NCI-H187 (cell line): Measurements from ENCODE around the gene PXYLP1.

Experiments used
- DNase-seq, 2 experiments: peaks; one replicate each; lab custom pipeline; 2025; lab: John Stamatoyannopoulos, UW

The PXYLP1 gene

DNA sequence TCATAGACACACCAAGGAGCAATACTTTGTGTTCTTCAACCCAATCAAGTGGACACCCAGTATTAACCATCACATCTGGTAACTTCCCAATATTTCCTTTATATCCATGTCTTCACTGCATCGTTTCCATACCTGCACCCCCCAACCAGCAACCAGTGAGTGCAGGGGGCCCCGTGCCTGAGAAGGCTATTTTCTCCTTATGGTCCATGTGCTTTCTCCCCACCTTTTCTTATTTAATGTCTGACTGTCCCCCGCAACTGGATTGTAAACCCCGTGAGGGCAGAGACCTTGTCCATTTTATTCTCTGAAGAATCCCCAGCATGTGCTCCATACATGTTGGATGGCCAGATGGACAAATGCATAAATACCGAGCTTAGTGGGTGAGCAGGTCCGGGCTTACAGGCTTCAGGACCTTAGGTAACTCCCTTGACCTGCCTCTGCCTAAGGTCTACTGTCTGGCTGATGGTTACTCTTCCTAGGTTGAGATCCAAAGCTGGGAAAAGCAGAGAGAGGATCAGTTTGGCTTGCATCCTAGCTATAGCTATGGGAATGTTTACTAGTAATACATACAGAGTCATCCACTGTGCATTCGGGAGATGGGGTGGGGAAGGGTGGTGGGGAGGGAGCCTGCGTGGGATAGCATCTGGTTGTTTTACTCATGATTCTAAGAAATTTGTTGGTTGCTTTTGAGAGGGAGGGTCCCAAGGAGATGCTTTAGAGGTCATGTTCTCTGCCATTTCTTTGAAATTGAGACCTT is 41.5 kb downstream of the PXYLP1 start:
- no peak for DNase-seq

GRCh38 chr3:141273700-141274410 is 42.2 kb downstream of the PXYLP1 start:
- DNase-seq: no peak

DNA sequence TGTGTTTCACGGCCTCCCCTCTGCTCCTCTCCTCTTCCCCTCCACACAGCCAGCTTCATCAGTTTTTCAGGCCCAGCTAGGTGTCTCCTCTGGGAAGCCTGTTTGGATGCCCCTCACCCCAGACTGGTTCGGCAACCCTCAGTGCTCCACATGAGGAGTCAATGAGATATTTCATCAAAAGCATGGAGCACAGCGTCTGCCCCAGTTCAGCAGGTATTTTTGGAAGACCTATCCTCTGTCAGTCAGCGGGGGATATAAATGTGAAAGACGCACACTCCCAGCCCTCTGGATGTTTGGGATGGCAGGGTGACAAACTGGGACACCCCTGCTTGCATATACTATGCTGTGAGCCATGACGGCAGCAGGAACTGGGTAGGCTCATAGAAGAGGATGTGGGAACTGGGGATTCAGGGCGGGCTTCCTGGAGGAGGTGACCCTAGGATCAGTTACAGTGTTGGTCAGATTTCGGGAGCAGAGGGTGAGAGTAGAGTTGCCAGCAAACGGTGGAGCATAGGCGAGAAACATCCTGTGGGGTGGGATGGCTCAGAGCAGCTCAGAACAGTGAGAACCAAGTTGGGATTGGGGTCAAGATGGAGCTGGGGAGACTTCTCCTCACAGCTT is 42.9 kb downstream of the PXYLP1 start:
- no peak for DNase-seq

DNA sequence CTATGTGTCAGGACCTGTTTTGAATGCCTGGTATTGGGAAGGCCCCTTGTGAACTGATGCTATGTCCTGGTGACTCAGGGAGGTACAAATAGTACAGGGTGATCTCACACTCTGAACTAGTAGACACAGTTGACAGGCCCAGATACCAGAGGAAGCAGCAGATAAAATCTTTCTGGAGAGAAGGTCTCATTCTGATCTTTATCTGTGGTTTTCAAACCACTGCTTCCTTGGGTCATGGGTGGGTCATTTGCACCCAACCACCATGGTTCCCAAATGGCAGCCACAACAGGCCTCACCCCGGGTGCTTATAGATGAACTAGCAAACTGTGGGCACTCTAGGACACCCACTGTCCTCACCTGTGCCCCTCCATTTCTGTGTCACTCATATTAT is 43.4 kb downstream of the PXYLP1 start:
- no peak for DNase-seq

GRCh38 chr3:141275511-141275910 is 43.9 kb downstream of the PXYLP1 start:
- DNase-seq: no peak

DNA sequence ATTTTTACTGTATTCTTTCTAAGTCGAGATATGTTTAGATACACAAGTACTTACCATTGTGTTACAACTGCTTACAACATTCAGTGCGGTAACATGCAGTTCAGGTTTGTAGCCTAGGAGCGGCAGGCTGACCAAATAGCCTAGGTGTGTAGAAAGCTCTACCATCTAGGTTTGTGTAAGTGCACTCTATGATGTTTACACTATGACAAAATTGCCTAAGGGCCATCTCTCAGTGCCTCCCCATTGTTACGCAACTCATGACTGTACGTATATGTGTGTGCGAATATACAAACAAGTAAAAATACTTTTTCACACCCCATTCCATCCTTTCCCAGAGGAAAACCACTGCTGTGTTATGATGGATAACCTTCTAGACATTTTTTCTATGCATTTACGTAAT is 44.3 kb downstream of the PXYLP1 start:
- no peak for DNase-seq

GRCh38 chr3:141276398-141276797 is 44.8 kb downstream of the PXYLP1 start:
- DNase-seq: no peak

DNA sequence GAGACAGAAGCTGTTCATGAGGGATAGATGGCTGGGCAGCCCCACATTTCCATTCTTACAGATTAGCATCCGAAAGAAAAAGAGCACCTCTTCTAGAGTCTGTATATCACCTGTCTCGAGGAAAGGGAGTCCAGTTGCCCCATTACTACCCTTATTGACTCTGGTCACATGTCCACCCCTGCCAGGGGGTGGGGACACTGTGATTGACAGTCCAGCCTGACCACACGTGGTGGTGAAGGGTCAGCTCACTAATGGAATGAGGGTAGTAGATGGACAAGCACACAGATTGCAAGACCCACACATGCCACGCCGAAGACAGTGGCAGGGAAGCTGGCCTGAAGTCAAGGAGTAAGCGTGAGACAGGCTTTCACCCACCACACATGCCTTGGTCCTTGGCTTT is 45.8 kb downstream of the PXYLP1 start:
- no peak for DNase-seq

DNA sequence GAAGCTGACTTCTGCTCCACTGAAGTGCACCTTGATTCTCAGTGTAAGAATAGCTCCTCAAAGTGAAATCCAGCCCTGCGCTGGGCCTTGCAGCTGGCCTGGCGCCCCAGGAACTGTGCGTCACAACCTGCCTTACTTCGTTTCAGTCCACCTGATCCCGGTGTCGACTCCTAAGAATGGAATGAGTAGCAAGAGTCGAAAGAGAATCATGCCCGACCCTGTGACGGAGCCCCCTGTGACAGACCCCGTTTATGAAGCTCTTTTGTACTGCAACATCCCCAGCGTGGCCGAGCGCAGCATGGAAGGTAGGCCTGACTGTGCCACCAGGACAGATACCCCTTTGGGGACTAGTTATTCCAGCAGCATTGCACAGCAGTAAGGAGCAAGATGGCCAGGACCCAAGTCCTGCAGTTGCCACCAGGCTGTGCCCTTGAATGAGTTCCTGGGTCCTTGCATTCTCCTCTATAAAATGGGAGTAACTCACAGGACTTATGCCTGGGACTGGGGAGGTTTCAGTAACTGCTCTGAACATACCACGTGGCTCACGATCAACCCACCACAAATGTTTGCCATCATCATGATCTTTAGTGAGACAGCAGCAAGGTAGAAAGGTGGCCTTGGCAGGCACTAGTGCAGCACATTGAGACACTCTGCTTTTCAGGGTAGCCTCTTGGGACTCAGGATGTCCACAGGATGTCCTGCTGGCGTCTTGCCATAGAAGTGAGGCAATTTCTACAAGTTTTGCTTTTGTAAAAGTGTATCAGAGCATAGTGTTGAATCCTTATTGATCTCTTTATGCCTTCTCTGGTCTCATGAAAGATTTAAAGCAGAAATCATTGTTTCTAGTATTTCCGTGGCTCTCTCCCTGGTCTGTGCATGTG is 46.8 kb downstream of the PXYLP1 start:
- DNase-seq: no peak

DNA sequence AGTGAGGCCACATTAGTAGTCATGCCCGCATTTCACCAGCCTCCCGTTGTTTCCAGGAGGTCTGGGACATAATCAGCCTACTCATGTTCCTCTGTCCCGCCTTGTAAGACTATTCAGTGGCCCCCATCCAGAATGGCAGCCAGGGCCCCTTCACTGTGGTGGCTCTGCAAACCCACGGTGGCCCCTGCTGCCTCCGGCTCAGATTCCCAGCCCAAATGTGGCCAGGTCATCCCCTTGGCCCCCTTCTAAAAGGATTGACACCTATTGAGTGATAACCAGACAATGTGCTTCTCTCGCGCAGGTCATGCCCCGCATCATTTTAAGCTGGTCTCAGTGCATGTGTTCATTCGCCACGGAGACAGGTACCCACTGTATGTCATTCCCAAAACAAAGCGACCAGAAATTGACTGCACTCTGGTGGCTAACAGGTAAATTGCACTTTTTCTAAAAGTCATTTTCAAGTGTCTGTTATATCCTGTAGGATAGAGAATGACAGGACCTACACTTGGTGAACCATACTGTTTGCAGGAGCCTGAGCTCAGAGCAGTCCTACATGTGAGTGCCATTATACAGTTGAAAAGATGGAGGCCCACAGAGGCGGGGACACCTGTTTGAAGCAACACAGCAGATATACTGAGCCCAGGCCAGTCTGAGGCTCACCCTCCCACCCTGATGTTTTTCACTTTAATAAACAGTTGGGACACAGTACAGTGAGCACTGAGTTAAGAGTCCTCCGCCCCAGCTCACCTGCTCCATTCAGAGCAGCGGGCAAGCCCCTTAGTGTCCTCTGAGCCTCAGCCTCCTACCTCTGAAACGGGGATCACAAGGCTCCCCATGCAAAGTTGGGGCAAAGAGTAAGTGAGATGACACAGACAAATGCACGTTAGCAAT is 47.7 kb downstream of the PXYLP1 start:
- no peak for DNase-seq

- no peak for DNase-seq
These were observed 48.5 kb downstream of the PXYLP1 start for GRCh38 chr3:141280086-141280485.

GRCh38 chr3:141280690-141281089 is 49.1 kb downstream of the PXYLP1 start:
- DNase-seq: no peak

- no peak for DNase-seq
These were observed 53.9 kb downstream of the PXYLP1 start for GRCh38 chr3:141285570-141285969.

- DNase-seq: no peak
These were observed 55.2 kb downstream of the PXYLP1 start for GRCh38 chr3:141286856-141287255.

DNA sequence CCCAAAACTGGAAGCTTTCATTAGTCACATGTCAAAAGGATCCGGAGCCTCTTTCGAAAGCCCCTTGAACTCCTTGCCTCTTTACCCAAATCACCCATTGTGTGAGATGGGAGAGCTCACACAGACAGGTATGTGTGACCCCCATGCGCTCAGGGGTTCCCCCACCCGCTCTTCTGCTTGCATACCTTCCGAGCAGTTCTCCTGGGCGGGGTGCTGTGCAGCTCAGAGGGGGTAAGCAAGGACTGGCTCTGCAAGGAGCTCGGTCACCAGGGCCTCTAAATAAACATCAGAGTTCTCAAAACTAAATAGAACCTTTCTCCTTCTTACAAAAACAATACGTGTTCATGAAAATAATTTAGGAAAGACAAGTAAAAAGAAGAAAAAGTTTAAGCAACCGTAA is 55.7 kb downstream of the PXYLP1 start:
- no peak for DNase-seq

DNA sequence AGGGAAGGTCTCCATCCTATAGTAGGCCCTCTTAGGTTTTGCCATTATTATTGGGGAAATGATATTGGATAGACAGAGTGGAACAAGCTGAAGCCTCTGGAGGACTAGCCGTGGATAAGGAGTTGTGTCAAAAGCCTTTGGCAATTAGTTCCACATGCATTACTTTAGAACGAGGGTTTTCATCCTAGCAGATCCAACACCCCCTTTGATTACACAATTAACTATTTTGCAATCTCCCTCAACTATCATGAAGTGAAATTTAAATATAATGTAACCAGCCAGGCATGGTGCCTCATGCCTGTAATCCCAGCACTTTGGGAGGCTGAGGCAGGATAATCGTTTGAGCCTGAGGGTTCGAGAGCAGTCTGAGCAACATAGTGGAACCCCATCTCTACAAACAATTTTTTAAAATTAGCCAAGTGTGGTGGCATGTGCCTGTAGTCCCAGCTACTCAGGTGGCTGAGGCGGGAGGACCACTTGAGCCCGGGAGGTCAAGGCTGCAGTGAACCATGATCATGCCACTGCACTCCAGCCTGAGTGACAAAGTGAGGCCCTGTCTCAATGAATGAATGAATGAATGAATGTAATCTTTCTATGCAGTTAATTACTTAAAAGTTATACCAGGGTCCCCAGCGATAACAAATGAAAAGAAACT is 56.8 kb downstream of the PXYLP1 start:
- DNase-seq: no peak

DNA sequence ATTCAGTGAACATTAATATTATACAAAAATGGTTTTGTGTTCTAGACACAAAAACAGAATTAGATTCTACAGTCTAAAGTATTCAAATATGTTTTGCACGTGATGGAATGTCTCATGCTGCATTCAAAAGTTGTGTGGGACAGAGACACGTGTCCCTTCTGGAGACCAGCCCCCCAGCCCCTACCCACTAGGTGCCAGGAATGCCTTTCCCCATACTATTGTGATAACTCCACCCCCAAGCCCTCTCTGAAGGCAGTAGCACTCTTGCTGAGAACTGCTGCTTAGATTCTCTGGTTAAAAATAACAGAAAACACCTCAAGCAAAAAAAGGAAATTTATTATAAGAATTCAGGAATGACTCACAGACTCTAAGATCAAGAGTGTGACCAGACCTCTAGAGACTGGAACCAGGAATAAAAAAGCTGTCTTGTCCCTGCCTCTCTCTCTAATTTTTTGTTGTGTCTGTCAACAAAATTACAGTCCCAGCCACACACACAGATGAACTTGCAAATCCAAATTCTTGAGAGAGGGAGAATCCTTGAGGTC is 57.7 kb downstream of the PXYLP1 start:
- DNase-seq: no peak

- no peak for DNase-seq
These were observed 60.1 kb downstream of the PXYLP1 start for GRCh38 chr3:141291559-141292355.

GRCh38 chr3:141292356-141293058 is 60.9 kb downstream of the PXYLP1 start:
- DNase-seq: no peak
